ENCODE measurements around the gene DNAH10.

DNA sequence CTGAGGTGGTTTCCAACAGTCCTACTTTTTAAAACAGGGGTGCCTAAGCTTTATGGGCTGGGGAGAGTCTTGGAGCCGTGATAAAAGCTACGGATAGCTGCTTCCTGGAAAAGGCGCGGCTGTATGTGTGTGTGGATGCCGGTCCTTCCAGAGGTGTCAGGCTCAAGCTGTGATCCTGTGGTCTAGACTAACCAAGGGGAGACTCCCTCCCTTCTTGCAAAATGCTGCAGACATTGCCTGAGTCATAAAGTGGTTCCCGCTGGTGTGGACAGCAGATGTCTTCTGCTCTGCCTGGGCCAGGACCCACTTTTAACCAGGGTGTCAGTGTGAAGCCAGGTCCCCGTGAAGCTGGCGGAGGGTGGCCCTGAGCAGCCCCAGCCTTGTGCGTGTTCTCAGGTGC, 172.7 kb downstream of the DNAH10 start:
- TF ChIP-seq EZH2phosphoT487 (IDR thresholded peaks at IDR 0.05; ENCODE audit: insufficient read depth, low read depth) (no peak), EZH2 (IDR thresholded peaks at IDR 0.05; ENCODE audit: insufficient read depth, poor library complexity, severe bottlenecking) (no peak)
